Adrenal gland (tissue), 5 donors: Measurements from ENCODE around the gene RYR2.

ENCODE experiments used
- CTCF ChIP-seq, 6 experiments: fragments of 450-650 bp in 4 of 6; fragments of 200-600 bp in 2 of 6; sonication (generic) in 1 of 6; IDR thresholded peaks; 1 replicate in 5 of 6; 2 replicates in 1 of 6; pipeline versions ENCODE4 v1.5.1 to v1.8.0; 2016 to 2021; ENCODE audit warnings: antibody characterized with exemption in 6 of 6, mild to moderate bottlenecking in 2 of 6, moderate library complexity in 1 of 6
- POLR2A ChIP-seq, 2 donors: fragments of 450-650 bp; IDR thresholded peaks; one replicate each; pipeline ENCODE4 v1.6.1; 2017; ENCODE audit warnings: antibody characterized with exemption in 2 of 2, mild to moderate bottlenecking in 2 of 2, moderate library complexity in 1 of 2
- donor health status: DM: no; HTN: no; CAD: no.

DNA sequence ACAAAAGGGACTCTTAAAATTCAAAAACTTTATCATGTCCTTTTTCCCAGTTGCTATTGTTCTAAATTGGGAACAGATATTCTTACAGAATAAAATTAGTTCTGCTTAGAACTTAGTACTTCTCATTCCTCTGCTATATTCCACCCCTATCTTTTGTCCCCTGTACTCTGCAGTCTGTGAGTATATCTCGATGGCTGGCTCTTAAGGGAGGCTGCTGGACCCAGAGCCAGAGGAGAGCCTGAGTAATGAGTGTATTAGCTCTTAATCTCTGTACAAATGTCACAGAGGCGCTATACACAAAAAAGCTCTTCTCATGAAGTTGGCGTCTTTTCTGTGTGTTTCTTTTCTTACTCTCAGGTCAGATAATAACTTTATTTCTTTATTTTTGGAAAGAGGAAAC, 425.3 kb downstream of the RYR2 start:
- TF ChIP-seq CTCF (IDR thresholded peaks at IDR 0.05) (no peak), POLR2A (IDR thresholded peaks at IDR 0.05) (no peak)
